Endothelial cell of umbilical vein (primary cell): ENCODE measurements around the gene NEO1. TPM values are rescaled to one million over a fixed set of nuclear protein-coding genes. Genes with fewer than 3 reads are reported as not detected.

Source experiments
- BruUV-seq: library from RNA; stranded (reverse); fragments of 400-500 nt; replicated peaks from 2 replicates; lab custom pipeline; 2021; lab: Mats Ljungman, UMichigan
- CTCF ChIA-PET: fragments of 300-600, 350-600 bp; sonication (Branson Sonifier 250); formaldehyde crosslinking; loops from one replicate; lab custom pipeline; 2021; ENCODE audit warnings: antibody characterized with exemption, inconsistent platforms; lab: Charles Lee
- POLR2A ChIA-PET: fragments of 300-600, 350-600 bp; sonication (Branson Sonifier 250); formaldehyde crosslinking; loops from one replicate; lab custom pipeline; 2021; ENCODE audit warnings: antibody characterized with exemption, inconsistent platforms; lab: Charles Lee
- DNase-seq: peaks from one replicate; pipeline ENCODE4 v3.0.0-alpha.2; 2011; ENCODE audit warnings: low read depth, low spot score
- FAIRE-seq: peaks from 2 replicates; lab custom pipeline; 2011; peaks lifted over from hg19 to GRCh38; lab: Jason Lieb, UNC
- H2AFZ ChIP-seq: 2 replicates; pipeline ENCODE4 v1.6.0; 2012; ENCODE audit warnings: low read depth, low read length, control low read depth, inconsistent platforms
- H3K27ac ChIP-seq: 2 replicates; pipeline ENCODE4 v1.5.1; 2011; ENCODE audit warnings: low read depth, mild to moderate bottlenecking, control low read depth, low read length, moderate library complexity; ENCODE audit not compliant: insufficient read depth
- H3K27me3 ChIP-seq, 2 experiments: 2 replicates each; pipeline versions ENCODE4 v1.6.0 to v1.6.1; 2011; ENCODE audit warnings: low read length in 2 of 2, mixed read lengths in 1 of 2; ENCODE audit not compliant: control insufficient read depth in 2 of 2, insufficient read depth in 2 of 2
- H3K36me3 ChIP-seq, 2 experiments: 2 replicates in 1 of 2; 3 replicates in 1 of 2; pipeline ENCODE4 v1.5.1; 2011; ENCODE audit warnings: low read length in 2 of 2, mild to moderate bottlenecking in 1 of 2, moderate library complexity in 1 of 2; ENCODE audit not compliant: control insufficient read depth in 2 of 2, insufficient read depth in 2 of 2; ENCODE audit errors: extremely low read depth in 1 of 2
- H3K4me1 ChIP-seq: 3 replicates; pipeline ENCODE4 v1.5.1; 2011; ENCODE audit warnings: mild to moderate bottlenecking, low read length; ENCODE audit not compliant: control insufficient read depth, insufficient read depth; ENCODE audit errors: extremely low read depth
- H3K4me2 ChIP-seq: 2 replicates; pipeline ENCODE4 v1.6.1; 2011; ENCODE audit warnings: low read length, control low read depth, mixed read lengths; ENCODE audit not compliant: insufficient read depth
- H3K4me3 ChIP-seq, 3 experiments: fragments of 200-600 bp in 1 of 3; sonication (generic), shearing (Covaris generic) in 1 of 3; replicated peaks in 1 of 3; 2 replicates each; pipeline ENCODE4 v1.5.1; 2011 to 2016; ENCODE audit warnings: control low read depth in 3 of 3, low read length in 3 of 3, mild to moderate bottlenecking in 2 of 3, inconsistent platforms in 1 of 3, low read depth in 1 of 3, moderate library complexity in 1 of 3; ENCODE audit not compliant: insufficient read depth in 1 of 3
- H3K79me2 ChIP-seq: 2 replicates; pipeline ENCODE4 v1.6.0; 2012; ENCODE audit warnings: low read length, inconsistent platforms; ENCODE audit not compliant: control insufficient read depth, insufficient read depth
- H3K9ac ChIP-seq: replicated peaks from 2 replicates; pipeline ENCODE3; 2011; ENCODE audit warnings: low read length, control low read depth; ENCODE audit not compliant: insufficient read depth; ENCODE audit errors: extremely low read depth
- H3K9me1 ChIP-seq: replicated peaks from 3 replicates; pipeline ENCODE4 v1.6.0; 2011; ENCODE audit warnings: mild to moderate bottlenecking, low read length; ENCODE audit not compliant: control insufficient read depth, insufficient read depth; ENCODE audit errors: extremely low read depth
- H3K9me3 ChIP-seq: replicated peaks from 2 replicates; pipeline ENCODE4 v1.5.1; 2012; ENCODE audit warnings: low read length, inconsistent platforms; ENCODE audit not compliant: control insufficient read depth, insufficient read depth
- H4K20me1 ChIP-seq: replicated peaks from 2 replicates; pipeline ENCODE3; 2011; ENCODE audit warnings: mild to moderate bottlenecking, low read length; ENCODE audit not compliant: control insufficient read depth, insufficient read depth; ENCODE audit errors: extremely low read depth
- CTCF ChIP-seq, 2 donors: IDR thresholded peaks; 1 replicate in 1 of 2; 2 replicates in 1 of 2; pipeline ENCODE4 v1.5.1; 2011; ENCODE audit warnings: low read length in 2 of 2, mild to moderate bottlenecking in 2 of 2, moderate library complexity in 2 of 2, control low read depth in 1 of 2, inconsistent platforms in 1 of 2, low read depth in 1 of 2; ENCODE audit not compliant: insufficient read depth in 1 of 2; ENCODE audit errors: extremely low read depth in 1 of 2
- EZH2 ChIP-seq: IDR thresholded peaks from 2 replicates; pipeline ENCODE4 v1.6.1; 2012; ENCODE audit warnings: borderline replicate concordance, low read depth, mild to moderate bottlenecking, moderate library complexity, low read length, inconsistent platforms; ENCODE audit not compliant: severe bottlenecking
- FOS ChIP-seq: IDR thresholded peaks from 2 replicates; pipeline ENCODE4 v1.6.1; 2011; ENCODE audit warnings: mild to moderate bottlenecking, low read length, moderate library complexity, borderline replicate concordance; ENCODE audit not compliant: insufficient read depth
- GATA2 ChIP-seq: IDR thresholded peaks from 2 replicates; pipeline ENCODE4 v1.7.0; 2011; ENCODE audit warnings: low read depth, mild to moderate bottlenecking, moderate library complexity, mixed read lengths, low read length; ENCODE audit not compliant: insufficient read length, insufficient read depth
- JUN ChIP-seq: IDR thresholded peaks from 2 replicates; pipeline ENCODE4 v1.6.1; 2011; ENCODE audit warnings: borderline replicate concordance, low read depth; ENCODE audit not compliant: insufficient read length, insufficient read depth
- POLR2A ChIP-seq: IDR thresholded peaks from 2 replicates; pipeline ENCODE4 v1.6.1; 2012; ENCODE audit warnings: low read depth, mild to moderate bottlenecking, control low read depth, low read length
- POLR2AphosphoS5 ChIP-seq: IDR thresholded peaks from 2 replicates; pipeline ENCODE4 v1.6.1; 2012; ENCODE audit warnings: low read depth, mild to moderate bottlenecking, control low read depth, low read length, moderate library complexity; ENCODE audit not compliant: insufficient read depth
- dilution Hi-C: fragments of 300-500 bp; cut with MboI; formaldehyde crosslinking; loops from one replicate; pipeline ENCODE4 v1.15.0; 2019; ENCODE audit warnings: low sequenced_read_pairs; ENCODE audit not compliant: extremely low pct_ligation_motif_present
- intact Hi-C: fragments of 100-400 bp; cut with micrococcal nuclease; formaldehyde crosslinking; loops from one replicate; pipeline ENCODE4 v1.10.0; 2022
- polyA plus RNA-seq, 4 experiments: library from polyadenylated mRNA; depleted of rRNA in 3 of 4; stranded (reverse) in 3 of 4; unstranded in 1 of 4; fragments of >200 nt; gene quantifications; 2 replicates each; pipeline versions ENCODE4 v1.2.1 to v1.2.3, GENCODE V29; 2011 to 2012; ENCODE audit warnings: missing spikeins in 1 of 4
- total RNA-seq: library from RNA; stranded (reverse); gene quantifications from 2 replicates; pipeline ENCODE4 v1.2.3, GENCODE V29; 2021

NEO1 gene
- total and polyA plus RNA-seq, 2 donors (not counting 3 experiments of a cell fraction or from before 2014, with no cell fraction given): 0.12 to 0.35 TPM

- no peak overlapping the region for H3K4me3 ChIP-seq
- dilution Hi-C loops: no loop called here
- no peak for DNase-seq
- no peaks in the 10 kb centered on the region for H4K20me1 ChIP-seq
- H2AFZ ChIP-seq: no peak overlapping the region
- FAIRE-seq: no peak
- H3K9ac ChIP-seq: no peak overlapping the region
- no TSS peak for BruUV-seq
- H3K9me1 ChIP-seq: no peaks in the 10 kb centered on the region
- intact Hi-C loops: no loop called here
- ChIA-PET POLR2A (no interaction called here), CTCF (no interaction called here)
- no peak overlapping the region for H3K4me2 ChIP-seq
- peaks cover 3 to 15% of the 10 kb centered on the region in 2 experiments for H3K27me3 ChIP-seq
- no peaks in the 10 kb centered on the region for H3K4me1 ChIP-seq
- no peak overlapping the region for H3K27ac ChIP-seq
- H3K79me2 ChIP-seq: no peaks in the 10 kb centered on the region
- no peaks in the 10 kb centered on the region for H3K36me3 ChIP-seq
- H3K9me3 ChIP-seq: no peaks in the 10 kb centered on the region
- TF ChIP-seq POLR2A: no peak
- TF ChIP-seq GATA2: no peak
- TF ChIP-seq JUN: no peak
- no peak for TF ChIP-seq EZH2
- TF ChIP-seq CTCF (IDR thresholded peaks at IDR 0.05; ENCODE audit: extremely low read depth in 1 of 2, insufficient read depth in 1 of 2, low read depth in 1 of 2, low read length in 2 of 2): no peak
- no peak for TF ChIP-seq FOS
Measured at GRCh38 chr15:73031648-73032047, 20.6 kb upstream of the NEO1 start.

- POLR2A ChIA-PET: no interaction called here
- TF ChIP-seq POLR2AphosphoS5: no peak
- dilution Hi-C loops: no loop called here
- Histone ChIP-seq H3K4me1 (no peaks in the 10 kb centered on the region), H3K27me3 (peaks cover 15% of the 10 kb centered on the region in 2 experiments), H3K9ac (no peak overlapping the region), H3K4me3 (no peak overlapping the region), H3K9me1 (no peaks in the 10 kb centered on the region), H3K27ac (no peak overlapping the region), H3K36me3 (no peaks in the 10 kb centered on the region), H3K9me3 (no peaks in the 10 kb centered on the region), H4K20me1 (no peaks in the 10 kb centered on the region), H3K4me2 (no peak overlapping the region), H2AFZ (no peak overlapping the region), H3K79me2 (no peaks in the 10 kb centered on the region)
- intact Hi-C loops: no loop called here
- no peak for DNase-seq
- FAIRE-seq: no peak
- CTCF ChIA-PET: interaction anchor here (0.8 kb wide), 1 partner anchor 13 kb away, joined by 3 read pairs; no protein-coding TSS in a partner anchor
- no TSS peak for BruUV-seq
Measured at GRCh38 chr15:73033611-73034010, 18.7 kb upstream of the NEO1 start.
